ENCODE results near the gene EDAR.

The EDAR gene

DNA sequence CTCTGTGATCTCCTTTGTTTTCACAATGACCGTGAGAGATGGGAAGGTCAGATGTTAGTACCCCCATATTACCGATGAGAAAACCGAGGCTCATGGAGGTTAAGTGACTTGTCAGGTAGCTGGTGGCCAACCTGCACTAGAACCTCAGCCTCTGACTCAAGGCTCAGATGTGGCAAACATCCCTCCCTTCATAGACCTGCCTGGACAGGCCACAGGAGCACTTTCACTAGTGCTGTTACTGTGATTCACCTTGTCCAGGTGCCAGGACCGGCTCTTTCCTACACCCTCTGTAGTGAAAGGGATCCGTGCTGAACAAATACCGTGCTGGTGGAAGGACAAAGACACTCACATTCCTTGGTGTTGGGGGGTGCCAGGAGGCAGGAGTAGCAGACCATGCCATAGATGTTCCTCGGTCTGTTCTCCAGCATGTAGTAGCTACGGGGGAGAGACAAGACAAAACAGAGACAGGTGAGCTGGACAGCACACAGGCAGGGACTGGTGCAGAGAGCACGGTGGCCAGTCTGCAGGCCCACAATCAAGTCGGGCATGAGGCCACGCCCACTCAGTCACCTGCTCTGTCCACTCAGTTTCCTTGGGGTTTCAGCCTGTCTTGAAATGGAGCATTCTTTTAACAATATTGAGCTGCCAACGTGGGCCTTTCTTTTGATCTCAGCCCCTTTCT, 65.9 kb downstream of the EDAR start:
- DNase-seq, result no peak

DNA sequence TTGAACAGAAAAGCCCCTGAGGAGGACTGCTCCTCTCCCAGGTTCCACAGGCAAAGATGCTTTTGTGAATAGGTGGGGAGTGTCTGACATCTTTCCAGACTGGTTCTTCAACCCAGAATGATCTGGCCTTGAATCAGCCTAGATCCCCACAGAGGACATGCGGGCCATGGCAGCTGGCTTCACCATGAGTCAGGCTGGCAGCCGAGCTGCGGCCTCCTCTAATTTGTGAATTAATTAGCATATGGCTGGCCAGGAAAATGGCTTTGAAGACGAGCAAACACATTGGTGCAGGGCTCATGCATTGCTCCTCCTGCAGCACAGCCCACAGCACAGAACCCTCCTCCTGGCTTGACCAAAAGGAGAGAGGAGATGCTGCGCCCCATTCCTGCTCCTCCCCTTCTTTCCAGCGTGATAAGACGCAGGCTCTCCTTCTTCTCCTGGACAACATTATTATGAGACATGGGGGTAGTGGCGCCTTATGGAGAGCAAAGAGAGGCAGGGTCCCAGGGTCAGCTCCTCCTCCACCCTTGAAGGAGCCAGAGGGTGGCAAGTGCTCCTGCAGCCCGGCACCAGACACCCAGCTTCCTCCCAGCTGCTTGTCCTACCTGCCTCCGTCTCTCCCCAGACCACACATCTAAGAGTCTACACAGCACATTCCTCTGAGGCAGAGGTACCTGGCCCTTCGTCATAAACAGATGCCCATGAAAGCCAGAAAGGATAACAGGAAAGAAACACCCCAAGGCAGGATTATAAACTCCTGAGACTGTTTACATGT, 66.7 kb downstream of the EDAR start:
- DNase-seq, result no peak

DNA sequence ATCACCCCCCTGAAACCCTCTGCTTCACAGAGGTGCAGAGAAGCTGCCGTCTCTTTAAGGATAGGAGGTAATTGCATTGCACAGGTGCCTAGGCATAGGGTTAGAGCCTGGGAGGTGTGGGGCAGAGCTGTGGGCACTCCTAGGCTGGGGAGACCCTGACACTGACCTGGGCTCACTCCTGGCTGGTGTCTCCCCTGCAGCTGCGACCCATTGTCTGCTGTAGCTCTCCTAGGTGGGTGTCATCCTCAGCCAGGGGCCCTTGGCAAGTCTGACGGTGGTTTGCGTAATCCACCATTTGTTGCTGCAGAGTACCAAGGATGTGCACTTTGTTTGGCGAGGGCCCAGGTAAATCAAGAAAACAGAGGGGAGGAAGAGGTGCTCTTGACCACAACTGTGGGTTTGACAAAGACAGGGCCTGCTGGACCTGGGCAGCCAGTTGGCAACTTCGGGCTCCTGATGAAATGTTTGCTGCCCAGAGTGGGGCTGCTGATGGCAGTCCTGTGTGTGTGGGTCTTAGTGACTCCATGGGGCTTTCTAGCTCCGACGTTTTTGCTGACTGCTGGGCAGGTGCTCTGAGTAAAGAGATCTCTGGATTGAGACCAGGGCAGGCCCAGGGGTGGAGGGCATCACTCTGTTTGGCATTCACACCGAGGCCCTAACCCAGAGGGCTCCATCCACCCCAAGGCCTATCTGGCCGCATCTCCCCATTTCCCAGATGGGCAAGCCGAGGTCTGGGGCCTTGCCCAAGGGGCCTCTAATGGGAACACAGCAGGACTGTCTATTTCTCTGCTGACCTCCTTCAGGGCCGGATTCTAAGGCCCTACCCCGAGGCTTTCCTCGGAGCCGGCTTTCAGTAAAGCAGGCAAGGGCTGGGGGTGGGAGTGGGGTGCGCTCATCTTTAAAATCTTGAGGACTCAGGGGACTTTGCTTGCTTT, 67.7 kb downstream of the EDAR start:
- DNase-seq, result no peak

DNA sequence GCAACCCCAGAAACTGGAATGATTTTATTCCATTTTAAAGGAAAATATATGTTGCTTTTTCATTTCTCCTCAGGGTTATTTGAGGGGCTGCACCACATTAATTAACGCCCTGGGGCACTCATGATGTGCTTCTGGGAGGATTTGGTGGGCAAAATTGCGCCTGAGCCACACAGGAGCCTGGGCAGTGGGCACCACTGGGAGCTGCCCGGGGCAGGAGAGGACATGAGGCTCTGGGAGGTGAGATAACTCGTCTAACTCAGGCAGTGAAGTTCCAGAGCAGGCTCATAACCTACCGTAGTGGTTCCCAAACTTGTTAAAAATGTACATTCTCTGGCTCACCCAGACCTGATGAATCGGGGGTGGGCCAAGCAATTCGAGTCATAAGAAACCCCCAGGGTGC, 68.3 kb downstream of the EDAR start:
- DNase-seq, result no peak

DNA sequence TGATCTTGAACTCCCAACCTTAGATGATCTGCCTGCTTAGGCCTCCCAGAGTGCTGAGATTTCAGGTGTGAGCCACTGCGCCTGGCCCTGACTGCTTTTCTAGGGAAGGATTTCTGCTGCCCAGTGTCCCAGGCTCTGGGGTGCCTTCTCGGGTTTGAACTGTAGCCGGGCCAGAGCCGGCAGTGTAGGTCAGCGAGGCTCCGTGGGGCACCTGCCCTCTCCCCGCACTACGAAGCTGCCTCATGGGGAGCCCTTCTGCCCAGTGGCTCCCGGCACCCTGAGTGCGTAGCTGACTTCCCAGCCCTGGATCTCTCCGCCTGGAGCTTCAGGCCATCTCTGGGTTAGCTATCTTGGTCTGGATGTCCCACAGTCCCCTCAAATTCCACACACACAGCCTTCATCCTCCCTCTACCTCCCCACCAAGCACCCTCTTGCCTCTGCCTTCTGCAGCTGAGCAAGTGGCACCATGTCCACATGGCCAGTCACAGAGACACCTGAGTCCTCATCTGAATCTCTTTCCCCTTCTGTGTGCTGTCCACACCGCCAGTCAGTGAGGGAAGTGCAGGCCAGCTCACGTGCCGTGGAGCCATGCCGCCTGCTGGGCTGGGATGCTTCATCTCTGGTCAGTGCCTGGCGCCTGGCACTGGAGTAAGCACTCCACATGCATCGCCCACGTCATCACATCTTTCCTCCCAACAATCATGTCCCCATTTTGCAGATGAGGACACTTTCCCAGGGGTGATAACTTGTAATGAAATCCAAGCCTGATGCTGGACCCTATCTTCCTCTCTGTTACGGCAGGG, 69.2 kb downstream of the EDAR start:
- no peak for DNase-seq

DNA sequence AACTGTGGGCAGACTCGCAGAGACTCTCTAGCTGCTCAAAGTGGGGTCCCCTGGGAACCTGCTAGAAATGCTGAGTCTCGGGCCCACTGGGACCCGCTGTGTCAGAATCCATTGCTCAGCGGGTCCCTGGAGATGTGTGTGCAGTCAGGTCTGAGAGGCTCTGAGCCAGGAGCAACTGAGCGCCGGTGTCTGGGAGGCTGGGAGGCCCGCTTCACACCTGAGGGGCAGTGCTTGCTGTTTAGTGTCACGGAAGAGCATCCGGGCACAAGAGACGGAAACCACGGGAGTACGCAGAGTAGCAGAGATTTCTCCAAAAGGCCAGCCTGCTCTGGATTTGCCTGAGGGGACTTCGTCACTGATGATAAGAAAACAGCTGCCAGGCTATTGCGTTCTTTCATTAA, 70.1 kb downstream of the EDAR start:
- DNase-seq, result no peak

DNA sequence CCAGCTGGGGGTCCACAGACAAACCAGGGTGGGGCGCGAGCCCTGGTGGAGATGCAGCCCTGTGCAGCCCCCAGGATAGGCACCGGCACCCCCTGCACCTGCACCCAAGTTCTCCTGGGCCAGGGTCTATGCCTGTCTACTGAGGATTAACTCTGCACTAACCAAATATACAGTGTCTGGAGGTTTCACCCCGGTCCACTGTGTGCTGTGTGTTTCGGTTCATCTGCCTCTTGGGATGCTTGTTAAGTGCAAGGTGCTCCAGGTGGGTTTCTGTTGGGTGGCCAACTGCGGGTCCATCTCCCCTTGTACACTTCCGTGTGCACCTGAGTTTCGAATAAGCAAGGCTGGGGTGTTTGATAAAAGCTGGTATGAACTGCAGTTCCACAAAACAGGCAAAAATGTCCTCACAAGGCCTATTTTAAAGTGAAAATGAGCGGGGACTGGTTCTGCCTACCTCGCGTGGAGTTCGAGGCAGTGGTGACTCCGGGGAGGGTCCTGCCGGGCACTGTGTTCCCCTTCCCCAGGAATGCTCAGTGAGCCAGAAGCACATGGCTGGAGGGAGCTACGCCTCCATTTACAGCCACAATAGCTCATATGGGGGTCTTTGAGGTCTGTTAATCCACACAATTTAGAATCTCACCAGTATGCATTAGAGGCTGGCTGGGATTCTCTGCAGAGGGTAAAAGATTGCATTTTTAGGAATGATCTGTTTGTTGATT, 70.7 kb downstream of the EDAR start:
- DNase-seq, result no peak

DNA sequence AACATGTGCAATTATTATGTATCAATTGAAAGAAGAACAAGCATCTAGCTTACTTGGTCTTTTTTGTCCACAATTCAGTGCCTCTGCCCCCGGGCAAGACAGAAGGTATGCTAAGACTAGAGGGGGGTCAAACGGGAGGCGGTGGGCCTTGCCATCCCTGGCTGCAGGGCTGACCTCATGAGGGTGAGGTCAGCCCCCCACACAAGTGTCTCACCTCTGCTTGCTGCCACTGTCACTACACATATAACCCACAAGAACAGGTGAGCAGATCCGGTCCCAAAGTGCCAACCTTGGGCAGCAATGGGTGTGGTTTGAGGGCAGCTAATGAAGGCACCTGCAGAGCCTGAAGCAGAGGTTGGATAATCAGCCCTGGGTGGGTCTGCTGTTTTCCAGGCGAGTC, 71.5 kb downstream of the EDAR start:
- DNase-seq, result no peak

DNA sequence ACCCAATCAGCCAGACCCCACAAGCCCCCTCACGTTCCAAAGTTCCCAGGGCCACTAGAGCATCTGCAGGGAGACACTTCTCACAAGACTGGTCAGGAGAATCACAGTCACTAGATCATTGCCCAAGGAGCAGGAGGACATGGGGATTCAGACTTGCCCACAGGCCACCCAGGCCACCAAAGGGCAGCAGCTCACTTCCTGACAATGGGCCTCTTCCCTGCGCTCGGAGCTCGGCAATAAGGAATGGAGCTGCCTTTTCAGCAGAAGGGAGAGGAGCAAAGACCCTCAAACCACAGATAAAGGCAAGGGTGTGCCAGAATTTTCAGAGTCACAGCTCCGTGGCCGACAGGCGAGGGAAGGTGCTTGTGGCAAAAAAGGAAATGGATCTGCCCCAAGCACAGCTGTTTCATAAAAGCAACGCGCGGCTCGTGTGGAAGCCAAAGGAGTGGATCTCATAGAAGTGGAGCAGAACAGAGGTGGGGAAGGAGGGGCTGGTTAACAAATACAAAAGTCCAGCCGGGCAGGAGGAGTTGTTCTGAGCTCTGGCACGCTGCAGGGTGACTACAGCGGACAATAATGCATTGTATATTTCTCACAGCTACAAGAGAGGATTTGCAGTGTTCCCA, 72.1 kb downstream of the EDAR start:
- DNase-seq, result no peak

DNA sequence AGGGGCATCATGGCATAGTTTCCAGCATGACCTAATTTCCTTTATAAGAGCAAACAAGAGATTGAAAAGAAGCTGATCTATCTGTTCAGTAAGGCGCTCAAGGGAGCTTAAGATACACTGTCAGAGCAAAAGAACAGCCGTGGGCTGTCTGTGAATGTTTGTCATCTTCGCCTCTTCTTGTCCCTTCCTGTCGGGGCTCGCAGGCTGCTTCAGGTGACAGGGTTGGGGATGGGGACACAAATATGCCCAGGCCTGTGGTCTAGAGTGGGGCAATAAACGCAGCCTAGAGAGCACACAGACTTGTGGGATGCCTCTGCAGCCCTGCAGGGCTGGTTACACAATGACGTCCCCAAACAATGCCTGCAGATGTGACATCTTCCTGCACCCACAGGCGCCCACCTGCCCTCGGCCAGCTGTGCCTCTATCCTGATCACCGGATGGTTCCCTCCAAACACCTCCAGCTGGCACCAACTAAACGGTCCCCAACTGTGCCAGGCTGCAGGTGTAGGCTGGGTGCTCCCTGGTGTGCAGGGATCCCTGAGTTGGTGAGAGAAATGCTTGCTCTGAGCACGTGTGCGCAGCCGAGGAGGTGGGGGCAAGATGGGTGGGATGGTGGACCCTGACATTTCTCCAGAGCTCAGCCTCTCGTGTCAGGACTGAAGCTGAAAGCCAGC, 72.8 kb downstream of the EDAR start:
- DNase-seq, result no peak

DNA sequence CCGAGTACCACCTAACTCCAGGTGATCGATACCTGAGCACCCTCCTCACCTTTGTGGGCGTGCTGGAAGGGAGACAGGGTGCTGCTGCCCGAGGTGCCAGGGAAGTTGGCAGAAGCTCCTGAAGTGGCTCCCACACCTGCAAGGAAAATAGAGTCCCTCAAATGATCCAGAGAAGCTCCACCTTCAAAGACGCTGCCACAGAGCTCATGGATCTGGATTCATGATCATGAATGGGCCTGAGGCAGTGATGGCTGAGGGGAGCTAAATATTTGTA, 76.5 kb downstream of the EDAR start:
- no peak for DNase-seq

DNA sequence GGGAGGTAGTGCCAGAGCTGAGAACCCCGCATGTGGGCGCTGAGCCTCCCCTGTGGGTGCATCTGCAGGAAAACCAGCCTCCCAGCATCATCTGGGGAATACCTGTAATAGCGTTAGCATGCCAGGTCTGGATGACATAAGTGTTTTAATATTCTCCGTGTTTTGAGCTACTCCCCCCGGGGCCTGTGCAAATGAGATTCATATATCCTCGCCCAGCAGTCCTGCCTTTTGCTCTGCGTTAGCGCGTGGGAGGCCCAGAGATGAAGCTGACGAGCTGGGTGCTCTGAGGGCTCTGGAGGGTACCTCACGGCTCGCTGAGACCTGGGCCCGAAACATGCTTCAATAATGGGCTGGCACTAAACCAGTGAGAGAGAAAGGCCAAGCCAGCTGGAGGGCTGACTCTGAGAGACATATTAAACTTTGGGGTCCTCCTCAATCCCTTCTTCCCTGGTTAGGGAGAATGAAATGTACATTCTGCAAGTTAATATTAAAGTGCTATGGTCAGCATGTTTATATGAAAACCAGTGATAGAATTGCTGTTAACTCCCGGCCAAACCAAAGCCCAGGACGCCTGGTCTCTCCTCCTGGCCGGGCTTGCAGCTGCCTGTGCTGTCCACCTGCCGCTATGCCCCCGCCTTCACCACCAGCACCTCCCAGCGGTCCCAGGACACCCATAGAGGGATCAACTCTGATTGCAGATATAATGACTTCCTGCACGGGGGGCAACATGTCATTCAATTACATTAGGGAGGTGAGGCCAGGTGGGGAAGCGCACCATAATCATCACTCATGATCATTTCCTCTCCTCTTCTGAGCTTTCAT, 77.0 kb downstream of the EDAR start:
- no peak for DNase-seq

DNA sequence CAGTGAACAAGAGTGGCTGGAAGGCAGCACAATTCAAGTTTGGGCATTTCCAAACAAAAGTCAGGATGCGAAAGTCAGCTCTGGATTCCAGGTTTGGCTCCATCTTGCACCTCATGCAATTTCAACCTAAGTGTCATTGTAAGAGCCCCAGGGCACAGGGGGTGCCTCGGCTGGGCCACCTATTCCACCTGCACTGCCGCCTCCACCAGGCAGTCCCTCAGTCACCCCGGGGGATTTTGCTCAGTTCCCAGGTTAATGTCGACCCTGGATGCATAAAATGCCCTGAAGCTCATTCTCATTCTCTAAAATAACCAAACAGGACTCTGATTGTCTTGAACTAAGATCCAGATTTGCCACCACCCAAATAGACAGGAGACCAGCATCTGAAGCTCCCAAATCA, 77.6 kb downstream of the EDAR start:
- no peak for DNase-seq

DNA sequence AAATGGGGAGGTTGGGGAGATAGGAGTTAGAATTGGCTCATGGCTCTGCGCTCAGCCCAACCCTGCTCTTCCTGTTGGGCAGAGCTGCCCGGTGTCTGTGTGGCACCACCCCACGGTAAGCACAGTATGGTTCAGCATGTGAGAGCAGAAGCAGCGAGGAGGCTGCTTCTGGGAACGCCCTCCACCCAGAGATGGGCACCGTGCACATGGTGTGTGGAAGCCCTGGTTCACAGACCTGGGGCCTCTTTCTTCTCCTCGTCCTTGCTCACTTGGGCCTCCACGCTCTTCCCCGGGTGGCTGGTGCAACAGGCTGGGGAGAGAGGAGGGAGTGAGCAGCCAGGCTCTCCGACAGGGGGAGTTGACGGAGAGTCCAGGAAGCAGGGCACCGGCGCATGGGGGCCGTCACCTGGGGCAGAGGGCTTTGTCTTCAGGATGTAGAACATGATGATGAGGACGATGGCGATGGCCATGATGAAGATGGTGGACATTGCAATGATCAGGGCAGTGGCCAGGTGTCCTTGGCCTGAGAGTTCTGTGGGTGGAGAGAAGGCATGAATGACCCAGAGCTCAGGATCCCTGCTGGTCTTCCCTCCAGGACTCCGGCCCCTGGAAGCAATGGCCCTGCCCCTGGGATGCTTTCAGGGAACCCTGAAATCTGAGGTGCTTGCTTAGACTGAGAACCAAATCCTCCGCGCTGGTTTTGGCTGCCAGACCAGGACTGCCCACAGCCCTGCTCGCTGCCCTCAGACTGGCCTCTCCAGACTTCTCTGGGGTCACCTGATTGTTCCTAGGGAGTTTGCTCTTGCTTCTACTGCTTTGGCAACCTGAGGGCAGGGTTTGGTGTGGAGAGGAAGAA, 78.3 kb downstream of the EDAR start:
- DNase-seq, result no peak

DNA sequence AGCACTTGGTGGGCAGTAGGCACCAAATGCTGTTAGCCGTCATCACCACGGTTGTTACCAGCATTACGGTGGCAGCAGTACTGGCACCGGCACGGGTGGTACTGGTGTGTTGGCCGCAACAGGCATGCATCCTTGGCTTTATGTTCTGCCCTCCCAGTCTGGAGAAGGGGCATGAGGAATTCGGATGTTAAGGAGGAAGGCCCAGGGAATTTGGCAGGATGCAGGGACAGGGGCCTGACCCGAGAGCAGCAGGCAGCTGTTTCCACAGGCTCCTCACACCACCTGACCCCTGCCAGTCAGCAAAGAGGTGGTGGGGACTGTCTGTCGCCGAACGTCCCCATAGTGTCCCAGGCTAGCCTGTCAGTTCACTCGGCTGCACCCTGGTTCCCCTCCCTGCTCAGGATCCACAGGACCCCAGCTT, 79.0 kb downstream of the EDAR start:
- DNase-seq, result no peak

DNA sequence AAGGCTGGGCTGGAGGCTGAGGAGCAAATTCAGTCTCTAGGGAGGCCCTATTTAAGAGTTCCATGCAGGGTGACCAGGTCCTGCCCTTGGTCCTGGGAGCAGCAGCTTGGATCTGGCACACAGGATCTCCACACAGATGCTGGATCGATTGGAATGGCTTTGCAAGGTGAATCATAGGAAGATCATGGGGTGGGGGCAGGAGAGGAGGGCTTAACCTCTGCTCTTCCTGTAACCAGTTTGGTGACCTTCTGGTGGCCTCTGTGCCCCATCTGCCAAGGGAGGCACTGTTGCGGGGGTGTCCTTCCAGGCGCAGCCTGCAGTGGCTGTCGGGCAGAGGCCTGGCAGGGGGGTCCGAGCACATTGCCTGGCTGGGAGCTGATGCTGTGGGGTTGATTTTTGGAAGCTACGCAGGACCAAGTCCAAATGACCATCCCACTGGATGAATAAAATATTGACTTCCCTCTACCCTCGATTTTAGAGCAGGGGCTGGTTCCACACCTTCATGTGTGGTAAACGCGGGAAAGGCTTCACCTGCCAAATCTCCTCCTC, 79.7 kb downstream of the EDAR start:
- DNase-seq, result no peak

DNA sequence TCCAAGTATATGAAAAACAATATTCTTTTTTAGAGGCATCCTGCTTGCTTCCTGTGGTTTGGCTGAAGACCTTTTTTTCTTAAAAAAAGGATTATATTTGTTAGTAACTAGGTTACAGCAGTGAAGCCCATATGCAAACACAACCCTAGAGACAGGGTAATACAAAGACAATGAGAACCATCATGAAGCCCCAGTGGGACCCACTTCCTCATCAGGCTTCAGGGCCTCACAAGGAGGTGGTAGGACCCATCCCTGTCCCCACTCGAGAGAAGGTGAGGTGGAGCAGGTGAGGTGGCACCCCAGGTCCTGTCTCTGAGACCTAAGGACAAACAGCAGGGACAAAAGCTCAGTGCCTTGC, 80.3 kb downstream of the EDAR start:
- no peak for DNase-seq

DNA sequence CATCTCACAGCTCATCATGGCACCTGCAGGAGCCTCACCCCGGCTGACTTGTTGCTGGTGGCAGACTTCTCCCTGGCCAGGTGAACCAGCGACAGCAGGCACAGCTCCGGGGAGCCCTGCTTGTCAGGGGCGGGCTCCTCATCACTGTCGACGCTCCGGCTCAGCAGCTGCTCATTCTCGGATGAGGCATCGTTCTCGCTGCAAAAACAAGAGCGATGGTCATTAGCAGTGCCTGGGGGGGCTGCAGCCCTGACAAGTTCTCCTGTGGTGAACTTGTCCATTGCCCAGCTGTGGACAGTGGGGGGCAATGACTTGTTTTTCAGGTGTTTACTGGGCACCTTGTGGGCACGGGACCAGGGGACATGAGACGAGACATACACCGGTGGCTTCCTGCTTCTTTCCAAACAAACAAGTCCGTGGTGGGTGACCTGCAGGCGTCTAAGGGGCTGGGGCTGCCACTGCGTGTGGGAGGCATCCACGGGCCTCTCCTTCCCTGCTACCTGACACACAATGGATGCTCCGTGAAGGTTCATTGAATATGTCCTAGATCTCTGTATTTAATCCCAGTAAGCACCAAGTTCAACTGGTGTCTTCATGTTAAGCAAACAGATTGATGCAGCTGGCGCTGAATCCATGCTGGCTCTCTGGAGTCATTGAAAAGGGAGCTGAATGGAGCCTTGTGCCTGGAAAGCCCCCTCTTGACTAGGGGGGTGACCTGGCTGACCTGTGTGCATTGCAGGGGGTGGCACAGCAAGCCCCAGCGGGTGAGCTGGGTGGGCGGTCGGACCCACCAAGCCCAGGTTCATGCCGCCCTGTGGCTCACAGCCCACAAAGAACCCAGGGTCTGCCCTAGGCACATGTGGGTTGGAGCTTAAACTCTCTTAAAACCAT, 81.0 kb downstream of the EDAR start:
- no peak for DNase-seq
